Fibroblast of skin of scalp (primary cell): Measurements from ENCODE around the gene LHFPL2.
A peak's percentile ranks its signal among the peaks of the same experiment; 100 is the strongest.

Experiments
- DNase-seq: peaks from one replicate; pipeline ENCODE4 v3.0.0-alpha.2; 2013

The LHFPL2 gene

GRCh38 chr5:78515670-78516069 lies 132.9 kb downstream of the LHFPL2 start:
- no peak for DNase-seq

GRCh38 chr5:78514427-78515330 lies 133.9 kb downstream of the LHFPL2 start:
- DNase-seq: no peak

GRCh38 chr5:78513441-78513840 lies 135.1 kb downstream of the LHFPL2 start:
- DNase-seq: no peak

- DNase-seq: no peak
Observed at GRCh38 chr5:78512435-78512834, 136.1 kb downstream of the LHFPL2 start.

- DNase-seq: no peak
Observed at GRCh38 chr5:78511121-78511906, 137.3 kb downstream of the LHFPL2 start.

- DNase-seq: no peak
Observed at GRCh38 chr5:78509884-78510769, 138.4 kb downstream of the LHFPL2 start.

GRCh38 chr5:78509145-78509865 lies 139.3 kb downstream of the LHFPL2 start:
- DNase-seq: no peak

- peak; percentile 69 for DNase-seq
Observed at GRCh38 chr5:78508186-78508765, 140.3 kb downstream of the LHFPL2 start.

GRCh38 chr5:78507531-78507930 lies 141.0 kb downstream of the LHFPL2 start:
- no peak for DNase-seq

- peak; percentile 69 for DNase-seq
Observed at GRCh38 chr5:78506261-78507024, 142.1 kb downstream of the LHFPL2 start.

GRCh38 chr5:78505860-78506259 lies 142.7 kb downstream of the LHFPL2 start:
- no peak for DNase-seq

- peak; percentile 99 for DNase-seq
Observed at GRCh38 chr5:78504704-78505677, 143.6 kb downstream of the LHFPL2 start.

GRCh38 chr5:78503958-78504653 lies 144.5 kb downstream of the LHFPL2 start:
- no peak for DNase-seq

- peak; percentile 80 for DNase-seq
Observed at GRCh38 chr5:78501411-78502352, 146.9 kb downstream of the LHFPL2 start.

- no peak for DNase-seq
Observed at GRCh38 chr5:78500871-78501270, 147.7 kb downstream of the LHFPL2 start.

- DNase-seq: no peak
Observed at GRCh38 chr5:78500028-78500427, 148.5 kb downstream of the LHFPL2 start.

- no peak for DNase-seq
Observed at GRCh38 chr5:78499485-78499884, 149.1 kb downstream of the LHFPL2 start.
